ENCODE data around the gene ZBED6.

- TF ChIP-seq CTCF (IDR thresholded peaks at IDR 0.05), result no peak
- TF ChIP-seq EZH2 (IDR thresholded peaks at IDR 0.05), result no peak
Observed at GRCh38 chr1:203805689-203806088, 10.3 kb downstream of the ZBED6 start.
